HepG2 (cell line): ENCODE measurements around the gene MAP2K3. TPM values are rescaled to one million over a fixed set of nuclear protein-coding genes. Genes with fewer than 3 reads are reported as not detected.

ENCODE experiments used
- CEBPZ ChIP-seq: IDR thresholded peaks from 2 replicates; pipeline ENCODE4 v1.6.1; 2012; ENCODE audit warnings: low read length, improper control_type of control experiment
- FIP1L1 ChIP-seq: fragments of 200-400 bp; formaldehyde crosslinking; IDR thresholded peaks from 2 replicates; pipeline ENCODE4 v1.6.1; 2018; ENCODE audit warnings: low read depth, mild to moderate bottlenecking, low read length, moderate library complexity, borderline replicate concordance; ENCODE audit not compliant: insufficient read depth
- KMT2A ChIP-seq: sonication (generic); formaldehyde crosslinking; IDR thresholded peaks from 2 replicates; pipeline ENCODE4 v1.4.0; 2020; ENCODE audit warnings: missing genetic modification reagents
- MEIS2 ChIP-seq: sonication (generic); formaldehyde crosslinking; IDR thresholded peaks from 2 replicates; pipeline ENCODE4 v1.9.0; 2021; ENCODE audit warnings: mild to moderate bottlenecking, missing genetic modification reagents
- MIXL1 ChIP-seq: IDR thresholded peaks from 2 replicates; pipeline ENCODE4 v1.6.1; 2016
- PAXIP1 ChIP-seq: sonication (generic); formaldehyde crosslinking; conservative IDR thresholded peaks from 2 replicates; pipeline ENCODE4 v1.4.0; 2020; ENCODE audit warnings: mild to moderate bottlenecking, missing genetic modification reagents, moderate library complexity
- RARA ChIP-seq: IDR thresholded peaks from 2 replicates; pipeline ENCODE4 v1.6.1; 2016; ENCODE audit warnings: missing genetic modification reagents, missing compliant biosample characterization
- RXRB ChIP-seq: IDR thresholded peaks from 2 replicates; pipeline ENCODE4 v1.6.1; 2016; ENCODE audit warnings: borderline replicate concordance, missing genetic modification reagents, missing compliant biosample characterization
- SYNCRIP ChIP-seq: fragments of 200-400 bp; formaldehyde crosslinking; IDR thresholded peaks from 2 replicates; pipeline ENCODE4 v1.6.1; 2018; ENCODE audit warnings: mild to moderate bottlenecking, low read depth, low read length; ENCODE audit not compliant: insufficient read depth
- YEATS4 ChIP-seq: sonication (generic); formaldehyde crosslinking; IDR thresholded peaks from 2 replicates; pipeline ENCODE4 v1.4.0; 2020; ENCODE audit warnings: missing genetic modification reagents, borderline replicate concordance
- ZNF10 ChIP-seq: sonication (generic); formaldehyde crosslinking; IDR thresholded peaks from 2 replicates; pipeline ENCODE4 v1.4.0; 2020; ENCODE audit warnings: mild to moderate bottlenecking, low read depth, missing genetic modification reagents, borderline replicate concordance
- ZNF263 ChIP-seq: sonication (generic); formaldehyde crosslinking; IDR thresholded peaks from 2 replicates; pipeline ENCODE4 v1.4.0; 2020; ENCODE audit warnings: missing genetic modification reagents
- ZNF598 ChIP-seq: sonication (generic); formaldehyde crosslinking; IDR thresholded peaks from 2 replicates; pipeline ENCODE4 v1.5.1; 2020; ENCODE audit warnings: mild to moderate bottlenecking, missing genetic modification reagents, borderline replicate concordance
- ZNF777 ChIP-seq: sonication (generic); formaldehyde crosslinking; IDR thresholded peaks from 2 replicates; pipeline ENCODE4 v1.4.0; 2020; ENCODE audit warnings: missing genetic modification reagents
- ZNF816 ChIP-seq: sonication (generic); formaldehyde crosslinking; IDR thresholded peaks from 2 replicates; pipeline ENCODE4 v1.8.0; 2022; ENCODE audit warnings: missing genetic modification reagents, mild to moderate bottlenecking, borderline replicate concordance
- polyA plus RNA-seq, 8 experiments: library from polyadenylated mRNA; depleted of rRNA in 3 of 8; stranded (reverse) in 7 of 8; unstranded in 1 of 8; fragments of >200 nt; fragmentation: Illumina TruSeq in 4 of 8; extraction: Trizol in 4 of 8; gene quantifications; 2 replicates each; pipeline versions ENCODE4 v1.2.1 to v1.2.3, GENCODE V29; 2011 to 2016; ENCODE audit warnings: low read depth in 4 of 8, missing spikeins in 1 of 8, mixed read lengths in 1 of 8; ENCODE audit not compliant: insufficient read depth in 1 of 8
- total RNA-seq, 5 experiments: library from RNA; depleted of rRNA; stranded (reverse); fragments of >200 nt; fragmentation: Illumina TruSeq; extraction: Trizol; gene quantifications; 2 replicates each; pipeline ENCODE4 v1.2.3, GENCODE V29; 2016; ENCODE audit warnings: low read depth in 1 of 5
- TF ChIP-seq, protein P1 (sequence below): sonication (generic); formaldehyde crosslinking; IDR thresholded peaks from 2 replicates; pipeline ENCODE4 v1.5.0; 2020; ENCODE audit warnings: missing genetic modification reagents
- TF ChIP-seq, protein P2 (sequence below), 2 experiments: sonication (generic) in 1 of 2; formaldehyde crosslinking in 1 of 2; IDR thresholded peaks; 2 replicates each; pipeline versions ENCODE4 v1.4.0 to v1.6.1; 2018 to 2020; ENCODE audit warnings: missing genetic modification reagents in 2 of 2, borderline replicate concordance in 1 of 2, low read depth in 1 of 2, mild to moderate bottlenecking in 1 of 2, missing biosample characterization in 1 of 2
- TF ChIP-seq, protein P3 (sequence below): sonication (generic); formaldehyde crosslinking; IDR thresholded peaks from 2 replicates; pipeline ENCODE4 v1.4.0; 2020; ENCODE audit warnings: missing genetic modification reagents

The MAP2K3 gene
- total and polyA plus RNA-seq, 2 of the 13 experiments (the other 11 are each of a cell fraction or from before 2014, with no cell fraction given), result 20.5 to 27.4 TPM

DNA sequence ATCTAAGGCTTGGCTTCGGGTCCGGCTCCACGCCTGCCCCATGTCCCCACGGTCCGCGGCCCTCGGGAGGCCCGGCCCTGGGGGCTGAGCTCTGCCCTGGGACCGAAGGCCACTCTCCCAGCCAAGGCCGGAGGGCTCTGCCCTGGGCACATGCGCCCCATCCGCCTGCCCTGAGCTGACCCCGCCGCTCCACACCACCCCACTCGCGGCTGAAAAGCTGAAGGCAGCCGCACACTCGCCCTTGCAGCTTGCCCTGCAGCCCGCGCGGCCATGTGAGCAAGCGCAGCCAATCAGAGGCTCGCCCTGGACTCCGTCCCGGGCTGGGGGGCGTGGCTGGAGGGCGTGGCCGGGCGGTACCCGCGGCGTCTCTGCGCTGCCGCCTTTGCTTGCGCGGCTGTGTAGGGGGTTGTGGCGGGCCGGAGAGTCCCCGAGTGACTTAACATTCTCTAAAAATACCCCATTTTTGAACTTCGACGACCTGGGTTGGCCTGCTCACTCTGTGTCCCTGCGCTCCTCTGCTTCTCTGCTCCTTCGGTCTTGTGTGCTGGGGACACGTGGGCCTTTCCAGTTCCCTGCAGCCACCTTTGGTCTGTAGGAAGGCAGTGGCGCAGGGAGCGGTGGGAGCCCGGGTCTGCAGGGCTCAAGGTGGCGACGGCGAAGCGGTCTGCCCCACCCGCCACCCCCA is 8.8 kb upstream of the MAP2K3 start (continued):
- TF ChIP-seq PAXIP1 (CRISPR knock-in tag) (0 out of 2 replicates have a peak, but pooled peaks have one; percentile 15), ZNF10 (CRISPR knock-in tag) (no peak), MEIS2 (peak; percentile 22; the same call in 1 of the 2 replicates), ZNF777 (CRISPR knock-in tag) (peak; percentile 51), MIXL1 (CRISPR knock-in tag) (no peak), RXRB (CRISPR knock-in tag) (peak; percentile 46; the same call in 1 of the 2 replicates), ZNF263 (CRISPR knock-in tag) (peak; percentile 50), ZNF816 (CRISPR knock-in tag) (no peak), CEBPZ (no peak), YEATS4 (CRISPR knock-in tag) (peak; percentile 59), FIP1L1 (no peak), KMT2A (CRISPR knock-in tag) (peak; percentile 36; the same call in 1 of the 2 replicates), ZNF598 (CRISPR knock-in tag) (no peak), SYNCRIP (no peak), RARA (peak; percentile 5; the same call in 1 of the 2 replicates)
- TF ChIP-seq, protein P1, sequence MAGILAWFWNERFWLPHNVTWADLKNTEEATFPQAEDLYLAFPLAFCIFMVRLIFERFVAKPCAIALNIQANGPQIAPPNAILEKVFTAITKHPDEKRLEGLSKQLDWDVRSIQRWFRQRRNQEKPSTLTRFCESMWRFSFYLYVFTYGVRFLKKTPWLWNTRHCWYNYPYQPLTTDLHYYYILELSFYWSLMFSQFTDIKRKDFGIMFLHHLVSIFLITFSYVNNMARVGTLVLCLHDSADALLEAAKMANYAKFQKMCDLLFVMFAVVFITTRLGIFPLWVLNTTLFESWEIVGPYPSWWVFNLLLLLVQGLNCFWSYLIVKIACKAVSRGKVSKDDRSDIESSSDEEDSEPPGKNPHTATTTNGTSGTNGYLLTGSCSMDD (CRISPR knock-in tag), result no peak
- TF ChIP-seq, protein P2, sequence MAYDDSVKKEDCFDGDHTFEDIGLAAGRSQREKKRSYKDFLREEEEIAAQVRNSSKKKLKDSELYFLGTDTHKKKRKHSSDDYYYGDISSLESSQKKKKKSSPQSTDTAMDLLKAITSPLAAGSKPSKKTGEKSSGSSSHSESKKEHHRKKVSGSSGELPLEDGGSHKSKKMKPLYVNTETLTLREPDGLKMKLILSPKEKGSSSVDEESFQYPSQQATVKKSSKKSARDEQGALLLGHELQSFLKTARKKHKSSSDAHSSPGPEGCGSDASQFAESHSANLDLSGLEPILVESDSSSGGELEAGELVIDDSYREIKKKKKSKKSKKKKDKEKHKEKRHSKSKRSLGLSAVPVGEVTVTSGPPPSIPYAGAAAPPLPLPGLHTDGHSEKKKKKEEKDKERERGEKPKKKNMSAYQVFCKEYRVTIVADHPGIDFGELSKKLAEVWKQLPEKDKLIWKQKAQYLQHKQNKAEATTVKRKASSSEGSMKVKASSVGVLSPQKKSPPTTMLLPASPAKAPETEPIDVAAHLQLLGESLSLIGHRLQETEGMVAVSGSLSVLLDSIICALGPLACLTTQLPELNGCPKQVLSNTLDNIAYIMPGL (CRISPR knock-in tag; IDR thresholded peaks at IDR 0.05; ENCODE audit: borderline replicate concordance in 1 of 2, low read depth in 1 of 2), result no peak
- TF ChIP-seq, protein P3, sequence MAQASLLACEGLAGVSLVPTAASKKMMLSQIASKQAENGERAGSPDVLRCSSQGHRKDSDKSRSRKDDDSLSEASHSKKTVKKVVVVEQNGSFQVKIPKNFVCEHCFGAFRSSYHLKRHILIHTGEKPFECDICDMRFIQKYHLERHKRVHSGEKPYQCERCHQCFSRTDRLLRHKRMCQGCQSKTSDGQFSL (CRISPR knock-in tag), result no peak
